ENCODE data around the gene RPN2. TPM values are rescaled to one million over a fixed set of nuclear protein-coding genes. Genes with fewer than 3 reads are reported as not detected.

RPN2 gene
- polyA plus RNA-seq, 3 donors = 169 to 215 (median 199) TPM

- Mint-ChIP-seq H3K27ac (no peak overlapping the region), H3K4me3 (no peak overlapping the region), H3K27me3 (ENCODE audit: low read depth in 3 of 3) (peaks cover 0 to 2% (median 0%) of the 10 kb centered on the region in 3 donors), H3K36me3 (peaks cover 62 to 92% of the 10 kb centered on the region in 2 donors), H3K9me3 (no peaks in the 10 kb centered on the region), H3K4me1 (no peaks in the 10 kb centered on the region)
- DNase-seq = no peak
- H3K27me3 ChIP-seq (ENCODE audit: control insufficient read depth in 2 of 2, insufficient read depth in 2 of 2, low read length in 2 of 2) = no peaks in the 10 kb centered on the region
- peaks cover 92 to 98% of the 10 kb centered on the region in 2 donors for H3K36me3 ChIP-seq (replicated peaks in 1 of 2; ENCODE audit: control insufficient read depth in 1 of 2, insufficient read depth in 2 of 2, low read length in 2 of 2)
- no peak overlapping the region for H3K27ac ChIP-seq (ENCODE audit: low read depth in 1 of 2, low read length in 2 of 2)
- H3K9ac ChIP-seq (ENCODE audit: insufficient read depth, low read length, poor library complexity, severe bottlenecking) = no peak overlapping the region
- H4K20me1 ChIP-seq (ENCODE audit: insufficient read depth, low read length) = no peaks in the 10 kb centered on the region
- H3K4me3 ChIP-seq (replicated peaks in 1 of 3; ENCODE audit: low read depth in 2 of 3, low read length in 3 of 3) = no peak overlapping the region
- H3K9me3 ChIP-seq (replicated peaks in 1 of 2; ENCODE audit: control insufficient read depth in 1 of 2, insufficient read depth in 1 of 2, low read length in 2 of 2) = no peaks in the 10 kb centered on the region
- no peak for TF ChIP-seq CTCF (IDR thresholded peaks at IDR 0.05)
- no peak overlapping the region for H3K4me2 ChIP-seq (replicated peaks; ENCODE audit: extremely low read depth, low read length, poor library complexity, severe bottlenecking)
- 100% methylated on average over 2 of the region's 3 CpGs for WGBS (ENCODE audit: insufficient coverage)
- intact Hi-C loops (cut with micrococcal nuclease) = no loop called here
- no peak overlapping the region for H2AFZ ChIP-seq (ENCODE audit: insufficient read depth, low read depth, low read length, poor library complexity, severe bottlenecking)
- H3K4me1 ChIP-seq (ENCODE audit: control insufficient read depth in 1 of 2, insufficient read depth in 2 of 2, low read length in 2 of 2) = no peaks in the 10 kb centered on the region
- H3K79me2 ChIP-seq (ENCODE audit: insufficient read depth, low read length) = no peaks in the 10 kb centered on the region
These were observed 30.1 kb downstream of the RPN2 start for GRCh38 chr20:37209193-37209592.

GRCh38 chr20:37209661-37210314, 30.7 kb downstream of the RPN2 start:
- Histone ChIP-seq H3K4me3 (replicated peaks in 1 of 3; ENCODE audit: low read depth in 2 of 3, low read length in 3 of 3) (no peak overlapping the region), H3K4me2 (replicated peaks; ENCODE audit: extremely low read depth, low read length, poor library complexity, severe bottlenecking) (no peak overlapping the region), H3K4me1 (ENCODE audit: control insufficient read depth in 1 of 2, insufficient read depth in 2 of 2, low read length in 2 of 2) (no peaks in the 10 kb centered on the region), H3K9me3 (replicated peaks in 1 of 2; ENCODE audit: control insufficient read depth in 1 of 2, insufficient read depth in 1 of 2, low read length in 2 of 2) (no peaks in the 10 kb centered on the region), H3K79me2 (ENCODE audit: insufficient read depth, low read length) (no peaks in the 10 kb centered on the region), H3K27ac (ENCODE audit: low read depth in 1 of 2, low read length in 2 of 2) (no peak overlapping the region), H3K27me3 (ENCODE audit: control insufficient read depth in 2 of 2, insufficient read depth in 2 of 2, low read length in 2 of 2) (no peaks in the 10 kb centered on the region), H3K36me3 (replicated peaks in 1 of 2; ENCODE audit: control insufficient read depth in 1 of 2, insufficient read depth in 2 of 2, low read length in 2 of 2) (peaks cover 92 to 98% of the 10 kb centered on the region in 2 donors), H3K9ac (ENCODE audit: insufficient read depth, low read length, poor library complexity, severe bottlenecking) (no peak overlapping the region), H2AFZ (ENCODE audit: insufficient read depth, low read depth, low read length, poor library complexity, severe bottlenecking) (no peak overlapping the region), H4K20me1 (ENCODE audit: insufficient read depth, low read length) (no peaks in the 10 kb centered on the region)
- peaks cover 61 to 92% of the 10 kb centered on the region in 2 donors for H3K36me3 Mint-ChIP-seq
- DNase-seq = no peak
- no peaks in the 10 kb centered on the region for H3K4me1 Mint-ChIP-seq
- no peaks in the 10 kb centered on the region for H3K9me3 Mint-ChIP-seq
- H3K27ac Mint-ChIP-seq = no peak overlapping the region
- no peak for TF ChIP-seq CTCF (IDR thresholded peaks at IDR 0.05)
- no peak overlapping the region for H3K4me3 Mint-ChIP-seq
- no CpG with 5 or more reads among the region's 6 CpGs for WGBS (ENCODE audit: insufficient coverage)
- intact Hi-C loops (cut with micrococcal nuclease) = no loop called here
- H3K27me3 Mint-ChIP-seq (ENCODE audit: low read depth in 3 of 3) = peaks cover 0 to 2% (median 0%) of the 10 kb centered on the region in 3 donors

Measured in CD14-positive monocyte (primary cell).